Peyer's patch (tissue), 4 donors: Measurements from ENCODE around the gene HNMT.

Experiments used
- CTCF ChIP-seq, 6 experiments: fragments of 450-650 bp in 4 of 6; fragments of 200-600 bp in 2 of 6; sonication (generic) in 1 of 6; IDR thresholded peaks; one replicate each; pipeline ENCODE4 v1.5.1; 2017 to 2019; ENCODE audit warnings: antibody characterized with exemption in 6 of 6, mild to moderate bottlenecking in 3 of 6, moderate library complexity in 1 of 6
- POLR2A ChIP-seq, 2 donors: fragments of 450-650 bp; IDR thresholded peaks; one replicate each; pipeline ENCODE4 v1.5.1; 2017; ENCODE audit warnings: antibody characterized with exemption in 2 of 2, mild to moderate bottlenecking in 2 of 2, moderate library complexity in 2 of 2

GRCh38 chr2:137968477-137969417 lies 4.5 kb downstream of the HNMT start:
- TF ChIP-seq CTCF (IDR thresholded peaks at IDR 0.05) (no peak), POLR2A (IDR thresholded peaks at IDR 0.05) (no peak)
